Gastrocnemius medialis (tissue), 4 donors: ENCODE data around the gene ELMO1. TPM values are rescaled to one million over a fixed set of nuclear protein-coding genes. Genes with fewer than 3 reads are reported as not detected.

Experiments used
- ATAC-seq, 2 donors: fragments of 150-250 bp; one replicate each; pipeline ENCODE4 v1.9.1; 2016
- DNase-seq, 2 donors: peaks; one replicate each; pipeline ENCODE4 v3.0.0-alpha.2; 2019
- H3K27ac ChIP-seq, 4 donors: fragments of 200-600 bp; sonication (generic); 1 replicate in 1 of 4; 2 replicates in 3 of 4; pipeline ENCODE4 v1.5.1; 2016 to 2018; ENCODE audit warnings: mild to moderate bottlenecking in 2 of 4, moderate library complexity in 1 of 4
- H3K27me3 ChIP-seq, 3 donors: fragments of 200-600 bp; sonication (generic) in 2 of 3; 1 replicate in 1 of 3; 2 replicates in 2 of 3; pipeline versions ENCODE4 v1.5.1 to v1.6.0; 2016 to 2019; ENCODE audit warnings: mild to moderate bottlenecking in 1 of 3, moderate library complexity in 1 of 3
- H3K36me3 ChIP-seq, 2 donors: fragments of 200-600 bp; sonication (generic) in 1 of 2; one replicate each; pipeline ENCODE4 v1.5.1; 2017 to 2018
- H3K4me1 ChIP-seq, 2 donors: fragments of 200-600 bp; sonication (generic) in 1 of 2; one replicate each; pipeline ENCODE4 v1.5.1; 2016 to 2017; ENCODE audit warnings: mild to moderate bottlenecking in 2 of 2
- H3K4me3 ChIP-seq, 4 donors: fragments of 200-600 bp; sonication (generic) in 3 of 4; 1 replicate in 1 of 4; 2 replicates in 3 of 4; pipeline ENCODE4 v1.5.1; 2016 to 2019; ENCODE audit warnings: mild to moderate bottlenecking in 2 of 4
- H3K9me3 ChIP-seq, 3 donors: fragments of 200-600 bp; sonication (generic) in 2 of 3; 1 replicate in 1 of 3; 2 replicates in 2 of 3; pipeline ENCODE4 v1.5.1; 2016 to 2019
- CTCF ChIP-seq, 5 experiments: fragments of 450-650 bp in 3 of 5; fragments of 200-600 bp in 2 of 5; sonication (generic) in 2 of 5; IDR thresholded peaks in 4 of 5; conservative IDR thresholded peaks in 1 of 5; 1 replicate in 4 of 5; 2 replicates in 1 of 5; pipeline ENCODE4 v1.5.1; 2016 to 2019; ENCODE audit warnings: antibody characterized with exemption in 5 of 5, mild to moderate bottlenecking in 3 of 5, moderate library complexity in 3 of 5
- POLR2A ChIP-seq, 2 donors: fragments of 450-650 bp; IDR thresholded peaks; one replicate each; pipeline ENCODE4 v1.6.1; 2017; ENCODE audit warnings: antibody characterized with exemption in 2 of 2, mild to moderate bottlenecking in 2 of 2, moderate library complexity in 2 of 2
- in situ Hi-C, 4 donors: fragments of 200-750 bp; cut with MboI; loops; one replicate each; pipeline versions ENCODE4 v1.15.0 to v1.8.0; 2017; ENCODE audit warnings: low sequenced_read_pairs in 4 of 4
- intact Hi-C: fragments of 100-400 bp; cut with DNase I; formaldehyde crosslinking; loops from one replicate; pipeline ENCODE4 v1.15.1; 2023; ENCODE audit warnings: low total_unique reads
- total RNA-seq, 4 donors: library from RNA; depleted of rRNA; stranded (reverse); fragments of >200 nt; gene quantifications; one replicate each; pipeline versions ENCODE4 v1.1.0 to v1.2.3, GENCODE V29; 2016

Gene ELMO1
- total RNA-seq, 4 donors from 2014 or later: 8.4 to 18.9 (median 14.6) TPM

GRCh38 chr7:36928311-36928710 lies 520.4 kb downstream of the ELMO1 start:
- Histone ChIP-seq H3K9me3 (no peaks in the 10 kb centered on the region), H3K27me3 (no peaks in the 10 kb centered on the region), H3K4me3 (no peak overlapping the region), H3K4me1 (peaks cover 0 to 6% of the 10 kb centered on the region in 2 donors), H3K36me3 (no peaks in the 10 kb centered on the region), H3K27ac (no peak overlapping the region)
- no peak for DNase-seq
- intact Hi-C loops (no loop called here), in situ Hi-C loops (no loop called here)
- no peak for TF ChIP-seq CTCF (IDR thresholded peaks at IDR 0.05 in 4 of 5, conservative IDR thresholded peaks at IDR 0.05 in 1 of 5)
- TF ChIP-seq POLR2A (IDR thresholded peaks at IDR 0.05): no peak
- no peak for ATAC-seq

GRCh38 chr7:36925691-36926090 lies 523.0 kb downstream of the ELMO1 start:
- Histone ChIP-seq H3K27ac (no peak overlapping the region), H3K36me3 (no peaks in the 10 kb centered on the region), H3K4me1 (peaks cover 0 to 6% of the 10 kb centered on the region in 2 donors), H3K27me3 (no peaks in the 10 kb centered on the region), H3K4me3 (no peak overlapping the region), H3K9me3 (no peaks in the 10 kb centered on the region)
- in situ Hi-C loops: no loop called here
- TF ChIP-seq POLR2A (IDR thresholded peaks at IDR 0.05): no peak
- no peak for TF ChIP-seq CTCF (IDR thresholded peaks at IDR 0.05 in 4 of 5, conservative IDR thresholded peaks at IDR 0.05 in 1 of 5)
- DNase-seq: no peak
- intact Hi-C loops: no loop called here
- no peak for ATAC-seq

- Histone ChIP-seq H3K27me3 (no peaks in the 10 kb centered on the region), H3K9me3 (no peaks in the 10 kb centered on the region), H3K4me1 (peaks cover 0 to 6% of the 10 kb centered on the region in 2 donors), H3K4me3 (no peak overlapping the region), H3K36me3 (no peaks in the 10 kb centered on the region), H3K27ac (no peak overlapping the region)
- DNase-seq: no peak
- ATAC-seq: no peak
- intact Hi-C loops (no loop called here), in situ Hi-C loops (no loop called here)
- TF ChIP-seq POLR2A (IDR thresholded peaks at IDR 0.05) (no peak), CTCF (IDR thresholded peaks at IDR 0.05 in 4 of 5, conservative IDR thresholded peaks at IDR 0.05 in 1 of 5) (no peak)
These were observed 523.5 kb downstream of the ELMO1 start for GRCh38 chr7:36925207-36925606.

- DNase-seq (no peak), ATAC-seq (no peak)
- peaks cover 0 to 6% of the 10 kb centered on the region in 2 donors for H3K4me1 ChIP-seq
- TF ChIP-seq CTCF (IDR thresholded peaks at IDR 0.05 in 4 of 5, conservative IDR thresholded peaks at IDR 0.05 in 1 of 5): no peak
- no peak for TF ChIP-seq POLR2A (IDR thresholded peaks at IDR 0.05)
- no peaks in the 10 kb centered on the region for H3K36me3 ChIP-seq
- in situ Hi-C loops (no loop called here), intact Hi-C loops (no loop called here)
- no peak overlapping the region for H3K4me3 ChIP-seq
- H3K27ac ChIP-seq: no peak overlapping the region
- H3K9me3 ChIP-seq: no peaks in the 10 kb centered on the region
- no peaks in the 10 kb centered on the region for H3K27me3 ChIP-seq
These were observed 524.7 kb downstream of the ELMO1 start for GRCh38 chr7:36923943-36924436.

GRCh38 chr7:36923185-36923584 lies 525.5 kb downstream of the ELMO1 start:
- H3K4me1 ChIP-seq: peaks cover 0 to 6% of the 10 kb centered on the region in 2 donors
- DNase-seq (no peak), ATAC-seq (no peak)
- intact Hi-C loops (no loop called here), in situ Hi-C loops (no loop called here)
- TF ChIP-seq CTCF (IDR thresholded peaks at IDR 0.05 in 4 of 5, conservative IDR thresholded peaks at IDR 0.05 in 1 of 5): no peak
- TF ChIP-seq POLR2A (IDR thresholded peaks at IDR 0.05): no peak
- H3K27ac ChIP-seq: no peak overlapping the region
- H3K36me3 ChIP-seq: no peaks in the 10 kb centered on the region
- H3K4me3 ChIP-seq: no peak overlapping the region
- H3K27me3 ChIP-seq: no peaks in the 10 kb centered on the region
- no peaks in the 10 kb centered on the region for H3K9me3 ChIP-seq
